Measurements from ENCODE around the gene FBRS. TPM values are rescaled to one million over a fixed set of nuclear protein-coding genes. Genes with fewer than 3 reads are reported as not detected.

FBRS gene
- total and polyA plus RNA-seq, 7 donors, result 12.5 to 61.6 (median 28.1) TPM

DNA sequence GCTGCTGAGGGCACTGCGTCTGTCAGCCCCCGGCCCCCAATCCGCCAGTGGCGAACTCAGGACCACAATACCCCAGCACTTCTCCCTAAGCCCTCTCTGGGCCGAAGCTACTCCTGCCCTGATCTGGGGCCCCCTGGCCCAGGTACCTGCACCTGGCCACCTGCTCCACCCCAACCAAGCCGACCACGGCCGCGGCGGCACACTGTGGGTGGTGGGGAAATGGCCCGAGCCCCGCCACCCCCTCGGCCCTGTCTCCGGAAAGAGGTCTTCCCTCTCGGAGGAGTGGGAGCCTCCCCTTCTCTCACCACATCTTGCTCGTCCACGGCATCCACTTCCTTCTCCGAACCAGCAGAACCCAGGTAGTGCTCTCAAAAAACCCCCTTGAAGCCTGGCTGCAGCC is 3.4 kb upstream of the FBRS start:
- TF ChIP-seq EP300 (IDR thresholded peaks at IDR 0.05) (no peak), POLR2A (IDR thresholded peaks at IDR 0.05) (no peak), CTCF (IDR thresholded peaks at IDR 0.05) (no peak), POLR2AphosphoS5 (IDR thresholded peaks at IDR 0.05) (no peak)
- Histone ChIP-seq H3K36me3 (peaks cover 20 to 48% (median 39%) of the 10 kb centered on the region in 4 donors), H3K9me3 (no peaks in the 10 kb centered on the region), H3K27me3 (no peaks in the 10 kb centered on the region), H3K4me1 (peaks cover 0 to 45% (median 40%) of the 10 kb centered on the region in 4 donors), H3K27ac (peak overlapping the region in 1 of 4 donors; percentile 11), H3K4me3 (no peak overlapping the region)
- DNase-seq, result no peak
- 93% methylated on average over 18 of the region's 18 CpGs for WGBS, 2 donors
- intact Hi-C loops (cut with DNase I), result loop anchor here (10.0 kb wide), 3 partner anchors 270 to 840 kb away; partner anchors contain the start of genes FBXL19, PAGR1, PRRT2 and TBX6

DNA sequence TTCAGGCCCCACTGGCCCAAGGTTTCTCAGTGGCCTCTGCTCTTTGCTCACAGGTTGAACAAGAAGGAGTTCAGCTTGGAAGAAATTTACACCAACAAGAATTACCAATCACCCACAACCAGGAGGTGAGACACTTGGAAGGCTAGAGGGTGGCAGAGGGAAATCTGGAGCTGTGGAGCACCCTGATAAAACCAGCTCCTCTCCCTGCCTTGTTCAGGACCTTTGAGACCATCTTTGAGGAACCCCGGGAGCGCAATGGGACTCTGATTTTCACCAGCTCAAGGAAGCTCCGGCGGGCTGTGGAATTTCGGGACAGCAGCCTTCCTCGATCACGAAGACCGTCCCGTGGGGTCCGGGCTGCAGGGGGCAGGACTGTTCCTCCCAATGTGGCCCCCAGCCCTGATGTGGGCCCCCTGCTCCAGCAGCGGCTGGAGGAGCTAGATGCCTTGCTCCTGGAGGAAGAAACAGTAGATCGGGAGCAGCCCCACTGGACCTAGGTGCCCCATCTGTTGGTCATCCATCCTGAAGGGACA is 2.4 kb upstream of the FBRS start:
- TF ChIP-seq POLR2AphosphoS5 (IDR thresholded peaks at IDR 0.05), result no peak
- no peak for TF ChIP-seq EP300 (IDR thresholded peaks at IDR 0.05)
- no peak for TF ChIP-seq CTCF (IDR thresholded peaks at IDR 0.05)
- no peak for TF ChIP-seq POLR2A (IDR thresholded peaks at IDR 0.05)
- H3K27ac ChIP-seq, result peak overlapping the region in 2 of 4 donors; percentile 28 to 91
- H3K4me1 ChIP-seq, result peaks cover 0 to 52% (median 47%) of the 10 kb centered on the region in 4 donors
- H3K27me3 ChIP-seq, result no peaks in the 10 kb centered on the region
- no peak overlapping the region for H3K4me3 ChIP-seq
- DNase-seq, result no peak
- 96% methylated on average over 12 of the region's 12 CpGs for WGBS, 2 donors
- peaks cover 20 to 50% (median 40%) of the 10 kb centered on the region in 4 donors for H3K36me3 ChIP-seq
- intact Hi-C loops (cut with DNase I), result loop anchor here (2.0 to 10.0 kb wide), 4 partner anchors 129 to 841 kb away; partner anchors contain the start of genes FBXL19, PAGR1, PRRT2 and TBX6
- no peaks in the 10 kb centered on the region for H3K9me3 ChIP-seq

DNA sequence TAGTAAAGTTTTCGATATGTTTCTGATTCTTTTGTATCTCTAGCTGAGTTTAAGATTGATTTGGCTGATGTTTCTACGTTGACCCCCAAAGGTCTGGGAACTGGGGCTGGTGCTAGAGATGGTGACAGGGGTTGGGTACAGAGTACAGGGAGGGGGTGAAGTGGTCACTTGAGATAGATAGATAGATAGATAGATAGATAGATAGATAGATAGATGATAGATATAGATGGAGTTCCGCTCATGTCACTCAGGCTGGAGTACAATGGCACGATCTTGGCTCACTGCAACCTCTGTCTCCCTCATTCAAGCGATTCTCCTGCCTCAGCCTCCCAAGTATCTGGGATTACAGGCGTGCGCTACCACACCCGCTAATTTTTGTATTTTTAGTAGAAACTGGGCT is 1.8 kb upstream of the FBRS start:
- H3K27me3 ChIP-seq, result no peaks in the 10 kb centered on the region
- peaks cover 0 to 57% (median 52%) of the 10 kb centered on the region in 4 donors for H3K4me1 ChIP-seq
- no peaks in the 10 kb centered on the region for H3K9me3 ChIP-seq
- DNase-seq, result no peak
- intact Hi-C loops (cut with DNase I), result loop anchor here (2.0 to 10.0 kb wide), 4 partner anchors 130 to 842 kb away; partner anchors contain the start of genes FBXL19, PAGR1, PRRT2 and TBX6
- H3K36me3 ChIP-seq, result peaks cover 20 to 55% (median 44%) of the 10 kb centered on the region in 4 donors
- WGBS, 2 donors, result 95 to 96% methylated on average over 8 of the region's 8 CpGs
- no peak overlapping the region for H3K4me3 ChIP-seq
- TF ChIP-seq POLR2A (IDR thresholded peaks at IDR 0.05), result no peak
- no peak for TF ChIP-seq CTCF (IDR thresholded peaks at IDR 0.05)
- no peak for TF ChIP-seq POLR2AphosphoS5 (IDR thresholded peaks at IDR 0.05)
- no peak for TF ChIP-seq EP300 (IDR thresholded peaks at IDR 0.05)
- peak overlapping the region; percentile 83 to 97 (median 94) for H3K27ac ChIP-seq

- Histone ChIP-seq H3K27ac (peak overlapping the region; percentile 83 to 97 (median 94)), H3K27me3 (no peaks in the 10 kb centered on the region), H3K36me3 (peaks cover 20 to 63% (median 51%) of the 10 kb centered on the region in 4 donors), H3K4me3 (peak overlapping the region; percentile 13 to 96 (median 37)), H3K9me3 (no peaks in the 10 kb centered on the region), H3K4me1 (peaks cover 0 to 58% (median 55%) of the 10 kb centered on the region in 4 donors)
- no peak for DNase-seq
- intact Hi-C loops (cut with DNase I), result loop anchor here (2.0 to 10.0 kb wide), 4 partner anchors 130 to 842 kb away; partner anchors contain the start of genes FBXL19, PAGR1, PRRT2 and TBX6
- TF ChIP-seq POLR2AphosphoS5 (IDR thresholded peaks at IDR 0.05) (peak in 2 of 4 donors; percentile 32 to 41), POLR2A (IDR thresholded peaks at IDR 0.05) (peak in 1 of 2 donors; percentile 10), EP300 (IDR thresholded peaks at IDR 0.05) (no peak), CTCF (IDR thresholded peaks at IDR 0.05) (no peak)
- 24 to 36% methylated on average over 32 of the region's 32 CpGs for WGBS, 2 donors
These were observed 1.0 kb upstream of the FBRS start for GRCh38 chr16:30656974-30657865.
